GM21786 (cell line): Measurements from ENCODE around the gene ICAM1.
"Not testable (repeated sequence)": the region's sequence is repeated elsewhere in the genome, so short reads cannot be mapped to it uniquely, and the experiment has no call there.

ENCODE experiments used
- ATAC-seq: cut with Tn5 transposase; IDR thresholded peaks from one replicate; pipeline ENCODE4 v1.9.1; 2021; ENCODE audit not compliant: unreplicated experiment

Gene ICAM1

DNA sequence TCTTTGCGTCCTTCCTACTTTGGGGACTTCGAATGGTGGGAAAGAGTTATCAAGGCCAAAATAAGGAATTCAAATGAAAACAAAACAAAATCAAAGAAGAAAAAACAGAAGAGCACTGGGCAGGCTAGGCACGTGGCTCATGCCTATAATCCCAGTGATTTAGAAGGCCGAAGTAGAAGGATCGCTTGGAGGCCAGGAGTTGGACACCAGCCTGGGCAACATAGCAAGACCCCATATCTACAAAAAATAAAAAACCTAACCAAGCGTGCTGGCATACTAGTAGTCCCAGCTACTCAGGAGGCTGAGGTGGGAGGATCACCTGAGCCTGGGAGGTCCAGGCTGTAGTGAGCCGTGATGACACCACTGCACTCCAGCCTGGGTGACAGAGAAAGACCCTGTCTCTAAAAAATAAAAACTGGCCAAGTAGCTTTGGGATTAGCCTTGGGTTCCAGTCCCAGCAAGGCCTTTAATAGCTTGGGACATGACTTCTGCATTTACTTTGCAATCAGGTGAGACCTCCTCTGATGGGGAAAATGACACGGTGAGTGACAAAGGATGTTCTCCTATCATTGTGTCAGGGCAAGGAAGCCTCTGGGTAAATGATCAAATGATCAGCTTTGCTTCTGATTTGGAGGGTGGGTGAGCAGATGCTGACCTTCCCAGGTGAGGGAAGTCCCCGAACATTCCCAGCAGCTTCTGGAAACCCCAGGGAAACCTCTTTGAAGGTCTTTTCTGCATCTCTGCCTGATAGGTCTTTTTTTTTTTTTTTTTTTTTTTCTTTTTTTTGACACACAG, 7.1 kb downstream of the ICAM1 start:
- ATAC-seq: no peak

- no peak for ATAC-seq
Measured at GRCh38 chr19:10278935-10279334, 8.0 kb downstream of the ICAM1 start.

GRCh38 chr19:10279737-10280442, 9.0 kb downstream of the ICAM1 start:
- no peak for ATAC-seq

DNA sequence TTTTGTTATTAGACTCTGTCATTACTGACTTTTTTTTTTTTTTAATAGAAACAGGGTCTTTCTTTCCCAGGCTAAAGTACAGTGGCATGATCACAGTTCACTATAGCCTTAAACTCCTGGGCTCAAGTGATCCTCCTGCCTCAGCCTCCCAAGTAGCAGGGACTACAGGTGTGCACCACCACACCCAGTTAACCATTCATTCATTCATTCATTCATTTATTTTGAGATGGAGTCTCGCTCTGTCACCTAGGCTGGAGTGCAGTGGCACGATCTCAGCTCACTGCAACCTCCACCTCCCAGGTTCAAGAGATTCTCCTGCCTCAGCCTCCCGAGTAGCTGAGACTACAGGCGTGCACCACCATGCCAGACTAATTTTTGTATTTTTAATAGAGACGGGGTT, 11.1 kb downstream of the ICAM1 start:
- ATAC-seq: not testable (repeated sequence)

GRCh38 chr19:10283301-10284064, 12.6 kb downstream of the ICAM1 start:
- ATAC-seq: no peak

- ATAC-seq: no peak
Measured at GRCh38 chr19:10284065-10284959, 13.4 kb downstream of the ICAM1 start.

DNA sequence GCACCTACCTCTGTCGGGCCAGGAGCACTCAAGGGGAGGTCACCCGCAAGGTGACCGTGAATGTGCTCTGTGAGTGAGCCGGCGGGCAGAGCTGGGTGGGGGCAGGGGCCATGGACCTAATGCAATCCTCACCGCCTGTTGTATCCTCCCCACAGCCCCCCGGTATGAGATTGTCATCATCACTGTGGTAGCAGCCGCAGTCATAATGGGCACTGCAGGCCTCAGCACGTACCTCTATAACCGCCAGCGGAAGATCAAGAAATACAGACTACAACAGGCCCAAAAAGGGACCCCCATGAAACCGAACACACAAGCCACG, 14.0 kb downstream of the ICAM1 start:
- ATAC-seq: no peak

DNA sequence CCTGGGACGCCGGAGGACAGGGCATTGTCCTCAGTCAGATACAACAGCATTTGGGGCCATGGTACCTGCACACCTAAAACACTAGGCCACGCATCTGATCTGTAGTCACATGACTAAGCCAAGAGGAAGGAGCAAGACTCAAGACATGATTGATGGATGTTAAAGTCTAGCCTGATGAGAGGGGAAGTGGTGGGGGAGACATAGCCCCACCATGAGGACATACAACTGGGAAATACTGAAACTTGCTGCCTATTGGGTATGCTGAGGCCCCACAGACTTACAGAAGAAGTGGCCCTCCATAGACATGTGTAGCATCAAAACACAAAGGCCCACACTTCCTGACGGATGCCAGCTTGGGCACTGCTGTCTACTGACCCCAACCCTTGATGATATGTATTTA, 14.5 kb downstream of the ICAM1 start:
- ATAC-seq: no peak

DNA sequence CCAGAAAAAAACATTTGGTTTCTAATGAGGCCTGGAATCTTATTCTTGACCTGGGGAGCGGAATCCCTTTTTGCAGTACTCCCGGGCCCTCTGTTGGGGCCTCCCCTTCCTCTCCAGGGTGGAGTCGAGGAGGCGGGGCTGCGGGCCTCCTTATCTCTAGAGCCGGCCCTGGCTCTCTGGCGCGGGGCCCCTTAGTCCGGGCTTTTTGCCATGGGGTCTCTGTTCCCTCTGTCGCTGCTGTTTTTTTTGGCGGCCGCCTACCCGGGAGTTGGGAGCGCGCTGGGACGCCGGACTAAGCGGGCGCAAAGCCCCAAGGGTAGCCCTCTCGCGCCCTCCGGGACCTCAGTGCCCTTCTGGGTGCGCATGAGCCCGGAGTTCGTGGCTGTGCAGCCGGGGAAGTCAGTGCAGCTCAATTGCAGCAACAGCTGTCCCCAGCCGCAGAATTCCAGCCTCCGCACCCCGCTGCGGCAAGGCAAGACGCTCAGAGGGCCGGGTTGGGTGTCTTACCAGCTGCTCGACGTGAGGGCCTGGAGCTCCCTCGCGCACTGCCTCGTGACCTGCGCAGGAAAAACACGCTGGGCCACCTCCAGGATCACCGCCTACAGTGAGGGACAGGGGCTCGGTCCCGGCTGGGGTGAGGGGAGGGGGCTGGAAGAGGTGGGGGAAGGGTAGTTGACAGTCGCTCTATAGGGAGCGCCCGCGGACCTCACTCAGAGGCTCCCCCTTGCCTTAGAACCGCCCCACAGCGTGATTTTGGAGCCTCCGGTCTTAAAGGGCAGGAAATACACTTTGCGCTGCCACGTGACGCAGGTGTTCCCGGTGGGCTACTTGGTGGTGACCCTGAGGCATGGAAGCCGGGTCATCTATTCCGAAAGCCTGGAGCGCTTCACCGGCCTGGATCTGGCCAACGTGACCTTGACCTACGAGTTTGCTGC, 16.1 kb downstream of the ICAM1 start, which contains the start of gene ICAM4:
ICAM4 (plus strand) TSS at position 153 of the 935 bp plus-strand sequence; CDS start at position 211, 58 bp downstream.
- no peak for ATAC-seq

GRCh38 chr19:10288662-10289166, 17.8 kb downstream of the ICAM1 start:
- ATAC-seq: no peak

GRCh38 chr19:10289167-10289835, 18.4 kb downstream of the ICAM1 start:
- no peak for ATAC-seq

- ATAC-seq: no peak
Measured at GRCh38 chr19:10289836-10290356, 19.0 kb downstream of the ICAM1 start, which contains the start of gene ICAM5. TSS of gene ICAM5 (plus strand) at chr19:10289952. CDS start at chr19:10290044, 92 bp downstream.

- ATAC-seq: no peak
Measured at GRCh38 chr19:10290357-10290875, 19.5 kb downstream of the ICAM1 start.

GRCh38 chr19:10290876-10291553, 20.1 kb downstream of the ICAM1 start:
- no peak for ATAC-seq

GRCh38 chr19:10291554-10292205, 20.8 kb downstream of the ICAM1 start:
- no peak for ATAC-seq

GRCh38 chr19:10292206-10292788, 21.4 kb downstream of the ICAM1 start:
- peak; percentile 50 for ATAC-seq
